Fibroblast of lung (primary cell): ENCODE measurements around the gene DCUN1D2. TPM values are rescaled to one million over a fixed set of nuclear protein-coding genes. Genes with fewer than 3 reads are reported as not detected.

ENCODE experiments used
- DNase-seq, 2 donors: peaks; one replicate each; pipeline versions ENCODE4 v3.0.0 to v3.0.0-alpha.2; 2010; ENCODE audit warnings: low read depth in 2 of 2
- H2AFZ ChIP-seq: 2 replicates; pipeline ENCODE4 v1.5.1; 2012; ENCODE audit warnings: low read length, control low read depth, inconsistent platforms
- H3K27ac ChIP-seq: 2 replicates; pipeline ENCODE4 v1.5.1; 2011; ENCODE audit warnings: low read length, control low read depth; ENCODE audit not compliant: insufficient read depth
- H3K27me3 ChIP-seq: 2 replicates; pipeline ENCODE4 v1.5.1; 2011; ENCODE audit warnings: mild to moderate bottlenecking, low read length; ENCODE audit not compliant: control insufficient read depth, insufficient read depth
- H3K36me3 ChIP-seq: 2 replicates; pipeline ENCODE4 v1.5.1; 2011; ENCODE audit warnings: low read length; ENCODE audit not compliant: control insufficient read depth, insufficient read depth
- H3K4me1 ChIP-seq: 2 replicates; pipeline ENCODE4 v1.5.1; 2011; ENCODE audit warnings: low read length; ENCODE audit not compliant: control insufficient read depth, insufficient read depth; ENCODE audit errors: extremely low read depth
- H3K4me2 ChIP-seq: 2 replicates; pipeline ENCODE4 v1.5.1; 2011; ENCODE audit warnings: low read length, control low read depth; ENCODE audit not compliant: insufficient read depth; ENCODE audit errors: extremely low read depth
- H3K4me3 ChIP-seq, 4 experiments: fragments of 200-600 bp in 1 of 4; sonication (generic) in 1 of 4; replicated peaks in 1 of 4; 2 replicates each; pipeline ENCODE4 v1.5.1; 2011 to 2016; ENCODE audit warnings: low read length in 4 of 4, low read depth in 3 of 4, mild to moderate bottlenecking in 3 of 4, control low read depth in 2 of 4, inconsistent platforms in 1 of 4, mixed read lengths in 1 of 4; ENCODE audit not compliant: insufficient read depth in 1 of 4; ENCODE audit errors: control extremely low read depth in 1 of 4
- H3K79me2 ChIP-seq: 2 replicates; pipeline ENCODE4 v1.5.1; 2012; ENCODE audit warnings: mild to moderate bottlenecking, low read length, inconsistent platforms; ENCODE audit not compliant: control insufficient read depth, insufficient read depth
- H3K9ac ChIP-seq: 2 replicates; pipeline ENCODE4 v1.5.1; 2011; ENCODE audit warnings: mild to moderate bottlenecking, low read length, control low read depth; ENCODE audit not compliant: insufficient read depth
- H3K9me3 ChIP-seq: 2 replicates; pipeline ENCODE4 v1.5.1; 2012; ENCODE audit warnings: low read depth, low read length; ENCODE audit not compliant: control insufficient read depth, insufficient read depth
- H4K20me1 ChIP-seq: 2 replicates; pipeline ENCODE4 v1.5.1; 2011; ENCODE audit warnings: low read length; ENCODE audit not compliant: control insufficient read depth, insufficient read depth; ENCODE audit errors: extremely low read depth
- EZH2 ChIP-seq: IDR thresholded peaks from 2 replicates; pipeline ENCODE4 v1.5.1; 2012; ENCODE audit warnings: low read length, control low read depth, mild to moderate bottlenecking; ENCODE audit errors: missing control alignments
- polyA plus RNA-seq, 2 donors: library from polyadenylated mRNA; depleted of rRNA in 1 of 2; stranded (reverse) in 1 of 2; unstranded in 1 of 2; fragments of >200 nt; gene quantifications; 2 replicates each; pipeline ENCODE4 v1.2.1, GENCODE V29; 2011 to 2012; ENCODE audit warnings: missing spikeins in 1 of 2
- total RNA-seq: library from RNA; depleted of rRNA; stranded (reverse); fragments of >200 nt; gene quantifications from 2 replicates; pipeline ENCODE4 v1.2.1, GENCODE V29; 2014
- TF ChIP-seq, protein P1 (sequence below), 2 donors: IDR thresholded peaks in 1 of 2; conservative IDR thresholded peaks in 1 of 2; 1 replicate in 1 of 2; 2 replicates in 1 of 2; pipeline ENCODE4 v1.5.1; 2011 to 2012; ENCODE audit warnings: low read length in 2 of 2, control low read depth in 1 of 2, inconsistent platforms in 1 of 2, low read depth in 1 of 2, mild to moderate bottlenecking in 1 of 2

DCUN1D2 gene
- total and polyA plus RNA-seq, 2 donors (not counting 1 experiment from before 2014, with no cell fraction given), result 10.7 to 11.6 TPM

DNA sequence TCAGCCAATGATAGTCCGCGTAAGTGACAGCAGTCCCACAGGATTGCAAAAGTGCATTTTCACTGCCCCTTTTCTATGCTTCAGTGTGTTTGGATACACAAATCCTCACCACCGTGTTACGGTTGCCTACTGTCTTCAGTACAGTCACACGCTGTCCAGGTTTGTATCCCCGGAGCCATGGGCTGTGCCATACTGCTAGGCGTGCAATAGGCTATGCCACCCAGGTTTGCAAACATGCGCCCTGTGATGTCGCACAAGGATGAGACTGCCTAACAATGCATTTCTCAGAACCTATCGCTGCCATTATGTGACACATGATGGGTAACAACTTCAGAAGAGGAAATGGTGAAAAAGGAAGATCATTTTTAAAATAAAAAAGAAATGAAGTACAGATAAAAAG, 20.4 kb downstream of the DCUN1D2 start:
- Histone ChIP-seq H3K36me3 (peaks cover 8% of the 10 kb centered on the region), H3K4me1 (peaks cover 2% of the 10 kb centered on the region), H3K27ac (no peak overlapping the region), H3K9me3 (no peaks in the 10 kb centered on the region), H3K27me3 (no peaks in the 10 kb centered on the region), H2AFZ (no peak overlapping the region), H3K79me2 (no peaks in the 10 kb centered on the region), H3K4me3 (no peak overlapping the region), H4K20me1 (no peaks in the 10 kb centered on the region), H3K9ac (no peak overlapping the region), H3K4me2 (no peak overlapping the region)
- no peak for DNase-seq
- TF ChIP-seq, protein P1, sequence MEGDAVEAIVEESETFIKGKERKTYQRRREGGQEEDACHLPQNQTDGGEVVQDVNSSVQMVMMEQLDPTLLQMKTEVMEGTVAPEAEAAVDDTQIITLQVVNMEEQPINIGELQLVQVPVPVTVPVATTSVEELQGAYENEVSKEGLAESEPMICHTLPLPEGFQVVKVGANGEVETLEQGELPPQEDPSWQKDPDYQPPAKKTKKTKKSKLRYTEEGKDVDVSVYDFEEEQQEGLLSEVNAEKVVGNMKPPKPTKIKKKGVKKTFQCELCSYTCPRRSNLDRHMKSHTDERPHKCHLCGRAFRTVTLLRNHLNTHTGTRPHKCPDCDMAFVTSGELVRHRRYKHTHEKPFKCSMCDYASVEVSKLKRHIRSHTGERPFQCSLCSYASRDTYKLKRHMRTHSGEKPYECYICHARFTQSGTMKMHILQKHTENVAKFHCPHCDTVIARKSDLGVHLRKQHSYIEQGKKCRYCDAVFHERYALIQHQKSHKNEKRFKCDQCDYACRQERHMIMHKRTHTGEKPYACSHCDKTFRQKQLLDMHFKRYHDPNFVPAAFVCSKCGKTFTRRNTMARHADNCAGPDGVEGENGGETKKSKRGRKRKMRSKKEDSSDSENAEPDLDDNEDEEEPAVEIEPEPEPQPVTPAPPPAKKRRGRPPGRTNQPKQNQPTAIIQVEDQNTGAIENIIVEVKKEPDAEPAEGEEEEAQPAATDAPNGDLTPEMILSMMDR (conservative IDR thresholded peaks at IDR 0.05 in 1 of 2, IDR thresholded peaks at IDR 0.05 in 1 of 2; ENCODE audit: low read depth in 1 of 2, low read length in 2 of 2), result no peak
- TF ChIP-seq EZH2, result no peak

DNA sequence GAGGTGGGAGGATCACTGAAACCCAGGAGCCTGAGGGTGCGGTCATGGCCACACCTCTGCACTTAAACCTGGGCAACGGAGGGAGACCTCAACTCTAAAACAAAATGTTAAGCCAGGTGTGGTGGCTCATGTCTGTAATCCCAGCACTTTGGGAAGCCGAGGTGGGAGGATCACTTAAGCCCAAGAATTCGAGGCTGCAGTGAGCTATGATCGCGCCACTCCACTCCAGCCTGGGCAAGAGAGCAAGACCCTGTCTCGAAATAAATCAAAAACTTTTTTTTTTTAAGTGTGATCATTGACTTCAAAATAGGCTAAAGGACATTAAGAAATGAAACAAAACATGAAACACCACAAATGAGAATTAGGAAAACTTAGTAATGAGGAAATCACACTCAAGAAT, 20.9 kb downstream of the DCUN1D2 start:
- H3K4me1 ChIP-seq, result peaks cover 2% of the 10 kb centered on the region
- no peak for DNase-seq
- H3K27ac ChIP-seq, result no peak overlapping the region
- H3K36me3 ChIP-seq, result peaks cover 6% of the 10 kb centered on the region
- no peaks in the 10 kb centered on the region for H3K27me3 ChIP-seq
- H3K4me3 ChIP-seq, result no peak overlapping the region
- no peak overlapping the region for H2AFZ ChIP-seq
- H3K9ac ChIP-seq, result no peak overlapping the region
- TF ChIP-seq, protein P1 (conservative IDR thresholded peaks at IDR 0.05 in 1 of 2, IDR thresholded peaks at IDR 0.05 in 1 of 2; ENCODE audit: low read depth in 1 of 2, low read length in 2 of 2), result no peak
- TF ChIP-seq EZH2, result no peak
- no peaks in the 10 kb centered on the region for H4K20me1 ChIP-seq
- H3K9me3 ChIP-seq, result no peaks in the 10 kb centered on the region
- H3K79me2 ChIP-seq, result no peaks in the 10 kb centered on the region
- H3K4me2 ChIP-seq, result no peak overlapping the region

DNA sequence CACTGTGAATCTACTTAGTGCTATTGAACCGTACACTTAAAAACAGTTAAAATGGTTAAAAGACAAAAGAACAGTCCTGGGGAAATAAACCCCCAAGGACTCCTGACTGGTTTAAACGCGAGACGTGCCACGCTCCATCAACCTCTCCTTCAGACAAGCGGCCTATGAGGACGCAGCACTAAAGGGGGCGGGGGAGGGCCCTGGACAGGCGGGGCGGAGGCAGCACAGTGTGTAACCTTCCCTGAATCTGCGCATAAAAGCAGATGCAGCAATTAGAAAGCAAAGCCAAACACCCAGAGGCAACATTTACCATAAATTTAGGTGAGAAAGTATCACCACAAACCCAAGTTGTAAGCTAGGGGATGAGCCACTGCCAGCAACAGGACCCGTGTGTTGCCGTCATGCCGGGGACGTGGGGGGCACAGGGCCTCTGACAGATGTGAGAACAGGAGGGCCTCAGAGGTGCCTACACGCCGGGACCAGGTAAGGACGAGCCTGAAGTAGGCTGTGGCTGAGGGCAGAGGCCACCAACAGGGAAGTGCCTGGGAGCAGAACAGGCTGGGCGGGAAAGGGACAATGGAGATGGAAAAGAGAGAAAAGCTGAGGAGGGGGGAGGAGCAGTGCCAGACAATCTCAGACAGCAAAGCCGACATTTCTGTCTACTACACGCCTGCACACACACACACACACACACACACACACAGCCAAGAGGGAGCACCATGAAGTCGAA, 21.9 kb downstream of the DCUN1D2 start:
- Histone ChIP-seq H3K27ac (no peak overlapping the region), H2AFZ (no peak overlapping the region), H3K36me3 (peaks cover 6% of the 10 kb centered on the region), H3K4me3 (no peak overlapping the region), H3K79me2 (no peaks in the 10 kb centered on the region), H3K9me3 (no peaks in the 10 kb centered on the region), H4K20me1 (no peaks in the 10 kb centered on the region), H3K27me3 (no peaks in the 10 kb centered on the region), H3K4me1 (no peaks in the 10 kb centered on the region), H3K4me2 (no peak overlapping the region), H3K9ac (no peak overlapping the region)
- DNase-seq, result no peak
- TF ChIP-seq, protein P1 (conservative IDR thresholded peaks at IDR 0.05 in 1 of 2, IDR thresholded peaks at IDR 0.05 in 1 of 2; ENCODE audit: low read depth in 1 of 2, low read length in 2 of 2), result no peak
- TF ChIP-seq EZH2, result no peak
